GM19397 (cell line): ENCODE measurements around the gene RFX3.
A peak's percentile ranks its signal among the peaks of the same experiment; 100 is the strongest.

Experiments used
- ATAC-seq: cut with Tn5 transposase; IDR thresholded peaks from one replicate; pipeline ENCODE4 v1.9.1; 2021; ENCODE audit warnings: mild to moderate bottlenecking, moderate library complexity; ENCODE audit not compliant: unreplicated experiment

Gene RFX3

DNA sequence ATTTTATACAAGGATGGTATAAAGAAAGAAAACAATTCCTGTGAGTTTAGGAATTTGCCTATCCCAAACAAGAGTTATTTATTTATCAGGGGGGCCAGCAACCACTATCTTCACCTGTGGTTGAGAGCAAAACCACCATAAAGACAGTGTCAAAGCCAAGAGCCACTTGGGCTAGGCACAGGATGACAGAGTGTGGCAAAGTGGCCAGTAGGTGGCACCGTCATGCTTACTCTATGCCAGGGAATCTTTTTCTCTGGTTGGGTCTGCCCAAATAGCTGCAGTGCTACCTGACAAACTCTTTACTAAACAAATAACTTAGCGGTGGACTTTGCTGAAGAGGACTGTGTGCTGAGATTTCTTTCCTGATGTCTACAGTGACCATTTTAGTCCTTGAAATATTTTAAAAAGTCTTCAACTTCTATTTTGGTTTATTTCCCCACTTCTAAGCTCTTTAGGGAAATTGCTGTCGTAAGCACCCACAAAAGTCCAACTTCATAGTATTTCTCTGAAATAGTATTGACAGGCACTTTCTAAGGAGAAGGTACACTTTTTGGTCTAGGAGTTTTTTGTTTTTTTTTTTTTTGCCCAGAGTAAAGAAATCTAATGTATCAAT, 285.0 kb downstream of the RFX3 start:
- ATAC-seq = peak; percentile 72

DNA sequence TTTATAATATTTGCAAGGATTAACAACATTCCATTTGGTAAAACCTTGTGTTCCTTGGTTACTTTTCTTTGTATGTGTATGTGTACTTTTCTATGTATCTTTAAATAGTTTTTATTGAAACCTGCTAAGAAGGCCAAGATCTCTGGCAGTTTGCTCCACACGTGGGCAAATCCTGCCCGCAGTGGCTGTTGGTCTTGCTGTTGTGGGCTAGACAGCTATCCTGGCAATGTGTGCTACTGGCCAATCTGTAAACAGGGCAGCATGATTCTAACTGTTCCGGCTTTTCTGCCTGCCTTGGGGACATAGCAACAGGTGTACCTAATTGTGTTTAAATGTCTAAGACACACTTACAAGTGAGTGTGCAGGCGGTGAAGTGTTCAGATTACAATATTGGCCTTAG, 286.6 kb downstream of the RFX3 start:
- no peak for ATAC-seq

DNA sequence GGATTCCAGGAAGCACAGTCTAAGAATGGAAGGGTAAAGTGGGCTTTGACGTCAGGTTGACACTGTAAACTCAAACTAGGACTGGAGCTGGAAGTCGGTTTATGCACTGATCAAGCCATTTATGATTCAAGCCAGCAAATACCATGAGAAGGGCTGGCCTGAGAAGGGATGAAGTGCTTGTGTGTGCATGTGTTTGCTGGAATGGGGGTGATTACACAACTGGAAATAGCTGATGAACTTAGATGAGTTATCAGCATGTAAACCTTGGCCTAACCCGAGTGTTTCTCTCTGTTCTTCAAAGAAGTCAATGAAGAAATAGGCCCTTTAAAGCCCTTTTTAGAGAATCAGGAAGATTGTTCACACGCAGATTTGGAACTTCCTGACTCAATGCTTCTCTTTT, 287.6 kb downstream of the RFX3 start:
- no peak for ATAC-seq

DNA sequence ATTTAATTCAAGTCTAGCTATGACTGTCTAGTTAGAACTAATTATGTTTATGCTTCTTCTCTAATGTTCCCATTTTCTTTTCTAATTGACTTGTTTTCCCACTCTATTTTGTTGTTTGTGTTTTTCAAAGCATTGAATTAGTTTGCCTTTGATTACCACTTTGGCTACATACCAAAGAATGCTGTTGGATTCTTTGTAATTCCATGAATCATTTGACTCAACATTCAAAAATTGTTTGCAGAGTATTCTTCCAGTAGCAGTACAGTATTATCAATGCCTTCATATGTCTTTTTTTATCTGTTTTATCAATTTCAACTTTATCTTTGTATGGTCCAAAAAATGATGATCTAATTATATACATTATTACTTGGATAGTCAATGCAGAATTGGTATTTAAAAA, 288.7 kb downstream of the RFX3 start:
- no peak for ATAC-seq

DNA sequence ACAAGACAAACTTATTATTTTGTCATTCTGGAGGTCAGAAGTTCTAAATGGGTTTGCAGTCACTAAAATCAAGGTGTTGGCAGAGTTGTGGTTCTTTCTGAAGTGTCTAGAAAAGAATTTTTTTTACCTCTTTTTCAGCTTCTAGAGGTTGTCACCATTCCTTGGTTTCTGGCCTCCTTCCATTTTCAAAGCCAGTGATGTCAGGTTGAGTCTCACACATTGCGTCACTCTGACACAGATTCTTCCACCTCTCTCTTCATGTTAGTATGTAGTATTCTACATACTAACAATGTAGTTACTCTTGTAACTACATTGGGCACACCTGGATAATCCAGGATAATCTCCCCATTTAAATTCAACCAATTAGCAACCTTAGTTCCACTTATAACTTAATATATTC, 290.3 kb downstream of the RFX3 start:
- no peak for ATAC-seq

DNA sequence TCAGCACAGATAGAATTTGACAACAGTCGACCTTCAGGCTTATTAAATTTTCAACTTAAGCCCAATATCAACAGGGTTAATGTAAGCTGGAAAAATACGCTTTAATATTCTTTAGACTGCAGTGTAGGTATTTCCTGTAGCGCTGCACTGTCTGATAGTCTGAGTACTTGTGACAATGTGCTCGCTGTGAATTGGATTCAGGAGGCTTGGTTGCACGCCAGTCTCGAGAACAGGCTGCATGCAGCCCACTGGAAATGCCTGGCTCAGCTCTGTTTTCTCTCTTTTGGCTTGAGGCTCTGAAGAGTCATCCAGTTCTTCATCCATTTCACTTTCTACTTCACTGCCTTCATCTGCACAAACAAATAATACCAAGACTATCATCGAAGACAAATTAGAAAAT, 300.9 kb downstream of the RFX3 start:
- no peak for ATAC-seq

DNA sequence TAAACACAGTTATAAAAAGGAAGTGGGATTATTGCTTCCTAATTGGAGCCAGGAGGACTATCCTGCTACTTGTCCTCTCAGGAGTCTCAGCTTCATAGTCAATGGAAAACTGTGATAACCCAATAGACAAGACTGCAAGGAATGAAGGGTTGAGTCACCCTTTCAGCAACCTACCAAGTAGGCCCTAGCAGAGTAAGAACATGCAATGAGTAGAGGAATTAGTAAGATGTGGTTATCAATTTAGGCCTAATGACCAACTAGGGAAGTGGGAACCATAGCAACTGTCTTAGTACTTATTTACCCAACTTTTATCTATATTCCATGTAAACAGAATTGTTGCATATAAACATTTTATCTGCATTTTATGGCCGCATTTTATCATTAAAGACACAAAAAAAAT, 310.1 kb downstream of the RFX3 start:
- ATAC-seq = no peak

DNA sequence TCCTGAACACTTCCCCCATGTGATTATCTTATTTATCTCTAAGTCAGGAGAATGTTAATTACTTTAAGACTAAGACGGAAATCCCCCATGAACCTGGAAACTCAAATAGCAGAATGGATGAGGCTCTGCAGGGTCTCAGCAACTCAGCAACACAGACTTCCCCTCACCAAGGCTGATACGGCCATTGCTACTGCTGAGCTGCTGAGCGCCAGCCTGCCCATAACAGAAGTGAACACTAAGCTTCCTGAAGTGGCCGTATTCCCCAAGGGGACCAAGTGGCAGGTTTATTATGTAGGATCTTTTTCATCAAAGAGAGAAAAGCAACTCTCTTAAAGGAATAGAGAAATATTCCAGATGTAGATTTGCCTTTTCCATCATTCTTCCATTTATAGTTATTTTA, 311.1 kb downstream of the RFX3 start:
- ATAC-seq = no peak

DNA sequence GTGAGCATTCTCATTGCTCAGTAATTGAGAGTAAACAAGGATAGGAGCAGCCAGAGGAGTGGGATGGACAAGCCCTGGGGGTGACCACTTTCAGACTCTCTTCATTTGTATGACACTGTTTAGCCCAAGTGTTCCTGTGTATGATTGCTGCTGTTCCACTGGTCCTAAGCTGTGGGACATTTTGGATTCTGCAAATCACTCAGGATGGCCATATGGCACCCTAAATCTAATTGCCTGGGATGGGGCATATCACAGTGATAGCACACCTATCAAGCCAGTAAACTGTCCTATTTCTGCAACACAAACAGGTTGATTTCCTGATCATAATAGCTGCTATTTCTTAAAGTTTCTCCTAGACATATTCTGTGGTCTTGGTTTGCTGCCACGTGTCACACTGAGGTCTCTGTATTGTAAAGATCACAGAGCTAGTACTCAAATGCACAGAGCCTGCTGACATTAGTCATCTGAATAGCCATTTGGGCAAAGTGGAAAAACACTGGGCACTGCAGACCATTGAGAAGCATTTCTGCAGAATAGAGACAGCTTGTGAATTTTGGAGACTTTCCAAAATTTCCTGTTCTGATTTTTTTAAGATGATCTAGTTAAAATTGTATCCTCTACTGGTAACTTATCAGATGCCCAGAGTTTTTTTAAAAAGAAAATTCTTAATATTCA, 320.2 kb downstream of the RFX3 start:
- ATAC-seq = no peak

DNA sequence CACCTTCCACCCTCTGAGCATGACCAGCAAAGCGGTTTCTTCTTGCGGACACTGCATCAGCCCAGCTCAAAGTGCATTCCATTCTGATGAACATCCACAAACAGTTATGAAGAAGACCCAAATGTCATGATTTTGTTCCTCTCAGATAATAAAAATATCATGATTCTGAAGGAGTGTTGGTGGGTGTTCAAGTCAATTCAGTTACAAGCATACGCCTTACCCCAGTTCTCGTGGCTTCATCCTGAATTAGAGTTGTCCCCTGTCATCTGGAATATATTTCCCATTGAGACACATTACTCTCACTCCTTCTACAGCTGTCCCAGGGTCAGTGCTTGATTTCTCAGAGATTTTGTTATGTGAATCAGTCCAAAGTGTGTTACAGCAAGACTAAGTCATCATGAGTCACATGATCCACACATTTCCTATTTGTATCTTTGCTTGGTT, 325.4 kb downstream of the RFX3 start:
- ATAC-seq = no peak

DNA sequence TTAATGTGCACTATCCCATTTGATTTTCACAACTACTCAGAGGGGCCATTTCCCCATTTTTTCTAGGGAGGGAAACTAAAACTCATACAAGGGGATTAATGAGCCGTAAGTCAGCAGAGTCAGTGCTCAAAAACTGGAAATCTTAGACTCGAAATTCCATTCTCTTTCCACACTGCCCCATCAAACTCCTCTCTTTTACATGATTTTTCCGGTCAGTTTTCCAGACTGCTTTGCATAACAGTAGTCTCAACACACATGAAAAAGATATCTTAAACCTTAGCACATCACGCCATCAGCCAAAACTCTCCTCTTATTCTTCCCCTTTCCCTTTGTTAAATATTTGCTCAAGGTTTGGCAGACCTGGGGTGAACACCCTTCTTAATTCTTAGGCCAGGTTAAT, 332.0 kb downstream of the RFX3 start:
- no peak for ATAC-seq

DNA sequence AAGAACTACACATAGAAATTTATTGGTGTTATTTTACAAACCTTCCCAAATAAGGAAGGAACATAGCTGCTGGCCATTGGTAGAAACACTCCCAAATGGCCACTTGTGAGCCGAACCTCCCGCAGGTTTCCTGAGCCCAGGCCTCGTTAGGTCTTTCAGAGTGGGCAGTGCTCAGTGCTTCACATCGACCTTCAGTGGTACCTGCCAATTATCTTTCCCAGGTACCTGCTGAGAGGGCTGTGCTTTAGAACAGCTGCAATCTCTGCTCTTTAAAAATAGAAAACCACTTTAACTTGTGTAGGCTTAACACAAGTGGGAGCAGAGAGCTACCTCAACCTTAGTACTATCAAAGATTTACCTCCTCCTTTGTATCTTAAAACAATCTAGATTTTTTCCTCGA, 334.1 kb downstream of the RFX3 start:
- ATAC-seq = no peak

DNA sequence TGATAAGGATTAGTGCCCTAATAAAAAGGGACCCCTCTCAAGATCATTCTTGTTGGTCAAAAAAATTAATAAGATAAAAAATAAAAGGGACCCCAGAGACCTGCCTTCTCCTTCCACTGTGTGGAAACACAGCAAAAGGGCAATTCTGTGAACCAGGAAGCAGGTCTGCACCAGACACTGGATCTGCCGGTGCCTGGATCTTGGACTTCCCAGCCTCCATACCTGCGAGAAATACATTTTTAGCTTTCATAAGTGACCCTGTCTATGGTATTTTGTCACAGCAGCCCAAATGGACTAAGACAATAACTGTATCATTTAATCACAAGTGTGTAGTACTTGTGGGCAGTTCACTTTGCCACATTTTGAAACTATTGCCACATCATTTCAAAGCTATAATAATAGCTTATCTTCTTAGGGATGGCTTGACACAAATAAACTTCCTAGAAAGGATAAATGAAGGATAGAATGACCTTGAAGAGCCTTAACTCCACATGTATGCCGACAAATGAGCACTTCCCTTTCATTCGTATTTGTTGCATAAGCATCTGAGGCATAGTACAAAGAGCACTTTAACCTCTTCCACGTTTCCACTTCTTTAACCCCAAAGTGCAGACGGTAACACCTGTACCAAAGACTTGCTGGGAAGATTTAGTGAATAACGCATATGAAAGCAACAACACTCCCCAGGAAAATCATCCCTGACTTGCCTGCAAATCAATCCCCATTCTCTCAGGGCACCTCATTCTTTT, 336.5 kb downstream of the RFX3 start:
- no peak for ATAC-seq

DNA sequence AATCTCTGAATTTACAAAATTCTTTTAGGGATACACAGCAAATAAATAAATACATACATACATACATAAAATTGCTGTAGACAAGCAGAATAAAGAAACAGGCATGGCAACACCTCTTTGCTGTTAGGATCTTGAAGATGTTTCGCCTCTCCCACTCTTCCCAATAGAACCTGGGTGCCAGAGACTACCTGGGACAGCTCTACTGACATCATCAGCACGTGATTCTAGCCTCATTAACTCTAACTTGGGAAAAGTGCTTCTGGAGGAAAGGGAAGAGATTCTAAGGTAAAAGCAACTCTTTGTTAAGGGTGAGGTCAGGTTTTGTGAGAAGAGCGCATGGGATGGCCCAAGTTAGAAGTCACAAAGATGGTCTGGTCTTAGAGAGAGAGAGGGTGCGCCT, 339.1 kb downstream of the RFX3 start:
- no peak for ATAC-seq

DNA sequence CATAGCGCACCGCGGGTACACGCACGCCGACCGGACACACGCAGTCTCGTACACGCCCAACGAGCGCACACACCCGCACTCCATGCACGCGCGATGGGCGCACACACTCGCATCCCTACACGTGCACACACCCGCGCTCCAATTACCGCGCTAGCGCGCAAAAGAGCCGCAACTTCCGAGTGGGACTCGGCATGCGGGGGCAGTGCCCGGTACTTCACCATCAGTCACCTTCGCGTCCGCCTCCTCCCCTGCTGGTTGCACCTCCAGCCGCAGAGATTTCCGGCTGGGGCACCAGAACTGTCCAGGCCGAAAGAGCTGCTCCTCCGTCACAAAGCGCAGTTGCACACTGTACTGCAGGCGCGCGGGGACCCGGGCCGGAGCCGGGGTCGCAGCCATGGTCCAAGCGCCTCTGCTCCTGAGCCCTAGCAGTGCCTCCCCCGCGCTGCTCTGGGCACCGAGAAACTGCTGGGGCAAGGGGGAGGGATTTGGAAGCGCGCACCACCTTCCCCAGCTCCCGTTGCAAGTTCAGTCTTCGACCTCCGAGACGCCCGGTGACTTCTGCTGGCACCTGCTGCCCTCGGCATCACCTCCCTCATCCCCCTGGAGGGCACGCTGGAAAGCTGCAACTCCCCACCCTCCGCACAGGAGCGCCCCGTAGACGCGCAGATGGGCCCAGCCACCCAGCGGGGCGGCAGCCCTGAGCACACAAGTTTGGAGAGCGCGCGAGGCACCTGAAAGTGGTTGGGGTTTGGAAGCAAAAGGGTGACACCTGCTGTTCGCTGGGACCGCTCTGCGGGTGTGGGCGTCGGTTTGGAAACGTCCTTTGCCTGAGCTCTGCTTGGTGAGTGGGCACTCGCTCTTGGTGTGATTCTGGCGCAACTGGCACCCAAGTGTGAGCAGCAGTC, 344.5 kb downstream of the RFX3 start:
- peak; percentile 73 for ATAC-seq

DNA sequence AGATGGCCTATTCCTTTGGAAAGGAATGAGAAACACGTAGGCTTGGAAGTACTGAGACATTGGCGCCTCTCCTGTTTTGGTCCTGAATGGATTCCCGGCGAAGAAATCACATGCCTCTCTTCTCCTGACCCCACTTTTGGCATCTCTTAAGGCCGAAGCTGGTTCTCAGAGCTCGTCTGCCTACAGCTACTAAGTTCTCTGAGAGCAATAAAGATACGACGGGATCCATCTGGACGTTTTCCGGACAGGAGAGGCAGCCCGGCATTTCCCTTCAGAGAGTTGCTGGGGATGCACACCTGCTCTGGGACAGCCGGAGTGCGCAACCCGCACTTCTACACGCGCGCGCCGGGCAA, 345.1 kb downstream of the RFX3 start:
- no peak for ATAC-seq

DNA sequence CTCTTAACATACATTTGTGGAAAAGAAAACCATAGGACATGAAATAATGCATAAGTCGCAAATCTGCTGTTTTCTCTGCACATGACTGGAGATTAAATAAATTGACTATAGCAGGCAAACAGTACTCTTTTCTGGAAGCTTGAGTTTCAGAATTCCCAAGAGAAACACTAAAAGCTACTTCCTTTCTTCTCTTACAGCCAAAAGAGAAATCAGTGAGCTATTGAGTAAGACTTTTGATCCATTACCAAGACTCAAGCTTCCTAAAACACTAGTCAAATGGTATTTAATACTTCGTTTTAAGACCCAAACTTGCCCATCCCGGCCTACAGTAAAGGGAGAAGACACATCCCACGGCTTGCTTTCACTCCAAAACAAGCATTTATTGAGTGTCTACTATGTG, 346.1 kb downstream of the RFX3 start:
- ATAC-seq = no peak

DNA sequence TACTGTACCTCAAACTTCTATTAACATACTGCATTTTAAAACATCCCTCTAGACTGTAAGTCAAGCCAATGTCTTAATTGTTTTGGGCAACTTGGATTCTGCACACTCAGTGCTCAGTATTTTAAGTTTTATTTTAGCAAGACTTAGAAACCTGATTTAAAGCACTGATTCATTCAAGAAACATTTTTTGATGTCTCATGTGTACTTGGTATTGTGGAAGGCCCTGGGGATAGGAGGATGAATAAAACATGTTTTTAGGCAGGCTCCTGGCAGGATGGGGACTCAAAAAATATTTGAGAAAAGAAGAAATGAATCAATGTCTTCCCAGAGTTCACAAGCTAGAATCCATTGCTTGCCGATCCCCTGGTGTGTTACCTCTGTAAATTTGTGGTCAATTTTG, 347.9 kb downstream of the RFX3 start:
- ATAC-seq = no peak

DNA sequence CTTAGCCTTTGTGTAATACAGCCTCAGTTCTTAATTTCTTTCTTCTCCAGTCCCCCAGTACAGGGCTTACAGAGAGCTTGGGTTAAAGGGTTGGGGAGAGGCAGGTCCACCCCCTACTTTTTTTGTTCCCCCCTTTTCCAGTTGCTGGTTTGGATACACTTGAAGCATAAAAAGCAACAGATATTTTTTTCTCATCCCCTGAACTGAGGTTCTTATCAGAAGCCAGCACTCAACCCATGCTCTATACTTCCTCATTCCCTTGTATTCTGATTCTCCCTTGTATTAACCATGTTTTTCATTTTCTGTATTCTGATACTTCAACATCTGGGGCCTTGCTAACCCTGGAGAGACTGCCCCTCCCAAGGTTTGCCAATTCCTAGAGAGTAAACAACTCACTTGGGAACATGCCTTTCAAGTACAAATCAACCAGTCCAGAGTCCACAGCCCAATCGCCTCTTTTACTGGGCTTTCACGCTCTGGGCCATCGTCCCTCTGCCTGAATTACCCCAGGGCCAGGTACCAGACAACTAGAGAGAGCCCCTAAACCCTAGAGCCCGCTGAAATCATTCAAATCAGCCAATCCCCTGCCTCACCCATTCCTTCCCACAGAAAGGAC, 348.5 kb downstream of the RFX3 start:
- no peak for ATAC-seq

DNA sequence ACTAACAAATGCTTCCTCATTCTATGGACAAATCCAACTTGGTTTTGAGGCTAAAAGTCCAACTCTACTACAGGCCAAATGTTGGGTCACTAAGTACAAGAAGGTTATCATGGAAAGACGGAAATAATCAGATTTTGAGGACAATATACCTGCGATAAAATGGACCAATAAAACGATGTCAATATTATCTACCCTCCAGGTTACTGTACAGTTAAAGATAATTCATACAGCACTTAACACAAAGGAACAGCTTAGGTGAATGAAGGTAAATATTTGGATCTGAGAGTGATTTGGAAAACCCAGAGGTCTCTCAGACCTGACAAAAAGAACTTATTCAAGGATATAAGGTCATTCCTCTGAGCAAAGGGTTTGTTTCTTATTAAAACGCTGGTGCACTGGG, 352.4 kb downstream of the RFX3 start:
- ATAC-seq = no peak

DNA sequence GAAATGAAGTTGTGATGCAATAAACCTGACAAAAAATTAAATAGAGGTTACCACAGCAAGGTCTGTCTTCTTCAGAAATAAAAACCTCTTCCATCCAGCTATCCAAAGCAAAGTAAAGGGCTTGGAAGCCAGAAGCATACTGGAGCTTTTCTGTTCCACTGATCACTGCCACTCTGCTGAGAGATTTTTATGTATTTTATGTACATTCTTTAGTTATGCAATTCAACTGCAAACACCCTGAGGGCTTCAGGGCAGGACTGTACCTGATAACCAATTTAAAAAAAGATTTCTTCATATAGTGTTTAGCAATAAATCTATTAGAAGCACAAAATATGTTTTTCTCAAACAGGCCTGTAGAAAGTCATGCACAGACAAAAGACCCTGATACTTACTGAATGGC, 355.0 kb downstream of the RFX3 start:
- no peak for ATAC-seq
